ENCODE results near the gene ENDOU. TPM values are rescaled to one million over a fixed set of nuclear protein-coding genes. Genes with fewer than 3 reads are reported as not detected.
"Not testable (repeated sequence)": the region's sequence is repeated elsewhere in the genome, so short reads cannot be mapped to it uniquely, and the experiment has no call there.

The ENDOU gene
- total and polyA plus RNA-seq, 2 donors (not counting 1 experiment from before 2014, with no cell fraction given) = 0.09 to 0.17 TPM

GRCh38 chr12:47672068-47672467, 53.2 kb downstream of the ENDOU start:
- H2AFZ ChIP-seq (ENCODE audit: low read length) = no peak overlapping the region

GRCh38 chr12:47667935-47668334, 57.4 kb downstream of the ENDOU start:
- H3K4me1 ChIP-seq (ENCODE audit: control insufficient read depth, extremely low read depth, insufficient read depth, low read length); H3K27me3 ChIP-seq (ENCODE audit: control insufficient read depth, insufficient read depth, low read length); H3K9me3 ChIP-seq (ENCODE audit: control insufficient read depth, insufficient read depth, low read depth, low read length); H3K36me3 ChIP-seq (ENCODE audit: control insufficient read depth, insufficient read depth, low read length); H3K27ac ChIP-seq (ENCODE audit: insufficient read depth, low read length); H3K4me3 ChIP-seq (replicated peaks in 1 of 4; ENCODE audit: control extremely low read depth in 1 of 4, insufficient read depth in 1 of 4, low read depth in 3 of 4, low read length in 4 of 4); H3K4me2 ChIP-seq (ENCODE audit: extremely low read depth, insufficient read depth, low read length); H3K79me2 ChIP-seq (ENCODE audit: control insufficient read depth, insufficient read depth, low read length); DNase-seq (ENCODE audit: low read depth in 2 of 2); H3K9ac ChIP-seq (ENCODE audit: insufficient read depth, low read length); H2AFZ ChIP-seq (ENCODE audit: low read length); H4K20me1 ChIP-seq (ENCODE audit: control insufficient read depth, extremely low read depth, insufficient read depth, low read length): not testable (repeated sequence)

More at GRCh38 chr12:47672068-47672467, 53.2 kb downstream of the ENDOU start:
- Histone ChIP-seq H3K4me1 (ENCODE audit: control insufficient read depth, extremely low read depth, insufficient read depth, low read length) (no peaks in the 10 kb centered on the region), H3K27ac (ENCODE audit: insufficient read depth, low read length) (no peak overlapping the region), H4K20me1 (ENCODE audit: control insufficient read depth, extremely low read depth, insufficient read depth, low read length) (no peaks in the 10 kb centered on the region), H3K36me3 (ENCODE audit: control insufficient read depth, insufficient read depth, low read length) (peaks cover 2% of the 10 kb centered on the region), H3K4me2 (ENCODE audit: extremely low read depth, insufficient read depth, low read length) (no peak overlapping the region), H3K9ac (ENCODE audit: insufficient read depth, low read length) (no peak overlapping the region), H3K27me3 (ENCODE audit: control insufficient read depth, insufficient read depth, low read length) (no peaks in the 10 kb centered on the region), H3K9me3 (ENCODE audit: control insufficient read depth, insufficient read depth, low read depth, low read length) (no peaks in the 10 kb centered on the region), H3K79me2 (ENCODE audit: control insufficient read depth, insufficient read depth, low read length) (no peaks in the 10 kb centered on the region), H3K4me3 (replicated peaks in 1 of 4; ENCODE audit: control extremely low read depth in 1 of 4, insufficient read depth in 1 of 4, low read depth in 3 of 4, low read length in 4 of 4) (no peak overlapping the region)
- TF ChIP-seq EZH2 (IDR thresholded peaks at IDR 0.05; ENCODE audit: low read length, missing control alignments) (no peak), CTCF (conservative IDR thresholded peaks at IDR 0.05 in 1 of 2, IDR thresholded peaks at IDR 0.05 in 1 of 2; ENCODE audit: low read depth in 1 of 2, low read length in 2 of 2) (no peak)
- no peak for DNase-seq (ENCODE audit: low read depth in 2 of 2)

Other genes starting within 250 kb of the ENDOU start
- 11.3 and 12.1 TPM in 2 replicates for gene RPAP3, start 19.5 kb downstream of the ENDOU start, total RNA-seq
- 21.0 and 23.8 TPM in 2 replicates for gene RPAP3, start 19.5 kb downstream of the ENDOU start, polyA plus RNA-seq
- 1.0 and 2.8 TPM in 2 replicates for gene RAPGEF3, start 33.4 kb upstream of the ENDOU start, total RNA-seq
- 0.83 and 0.95 TPM in 2 replicates for gene RAPGEF3, start 33.4 kb upstream of the ENDOU start, polyA plus RNA-seq
- gene SLC48A1, start 47.7 kb upstream of the ENDOU start, total RNA-seq = 12.8 and 18.7 TPM in 2 replicates
- gene SLC48A1, start 47.7 kb upstream of the ENDOU start, polyA plus RNA-seq = 8.9 and 9.0 TPM in 2 replicates
- 23.6 and 28.1 TPM in 2 replicates for gene HDAC7, start 94.4 kb upstream of the ENDOU start, total RNA-seq
- gene HDAC7, start 94.4 kb upstream of the ENDOU start, polyA plus RNA-seq = 31.6 and 35.4 TPM in 2 replicates
- gene VDR, start 179.5 kb upstream of the ENDOU start, total RNA-seq = 9.8 and 16.2 TPM in 2 replicates
- gene VDR, start 179.5 kb upstream of the ENDOU start, polyA plus RNA-seq = 24.4 and 33.9 TPM in 2 replicates
- 56.5 and 91.7 TPM in 2 replicates for gene TMEM106C, start 238.1 kb upstream of the ENDOU start, total RNA-seq
- gene TMEM106C, start 238.1 kb upstream of the ENDOU start, polyA plus RNA-seq = 85.0 and 166 TPM in 2 replicates